ENCODE results near the gene MAP7D3.

- TF ChIP-seq POLR2A (IDR thresholded peaks at IDR 0.05; ENCODE audit: low read depth, low read length) = no peak
- no peak for TF ChIP-seq CREB1 (IDR thresholded peaks at IDR 0.05; ENCODE audit: low read depth)
- no peak for TF ChIP-seq RCOR1 (conservative IDR thresholded peaks at IDR 0.05; ENCODE audit: low read depth, low read length)
- no peak for TF ChIP-seq CTCF (IDR thresholded peaks at IDR 0.05 in 2 of 3, conservative IDR thresholded peaks at IDR 0.05 in 1 of 3; ENCODE audit: control insufficient read depth in 2 of 3, extremely low read depth in 1 of 3, insufficient read depth in 1 of 3, low read depth in 3 of 3, low read length in 3 of 3)
- no peak for TF ChIP-seq BMI1 (IDR thresholded peaks at IDR 0.05; ENCODE audit: borderline replicate concordance)
- no peak for TF ChIP-seq NRF1 (conservative IDR thresholded peaks at IDR 0.05; ENCODE audit: low read depth, low read length)
- no peak for TF ChIP-seq POLR2AphosphoS5 (IDR thresholded peaks at IDR 0.05; ENCODE audit: low read length)
- TF ChIP-seq CEBPB (IDR thresholded peaks at IDR 0.05; ENCODE audit: borderline replicate concordance in 1 of 2, low read depth in 2 of 2, low read length in 2 of 2) = no peak
- no peak for TF ChIP-seq TARDBP (IDR thresholded peaks at IDR 0.05; ENCODE audit: borderline replicate concordance)
- TF ChIP-seq ATF7 (IDR thresholded peaks at IDR 0.05; ENCODE audit: low read depth) = no peak
- no peak for TF ChIP-seq SUZ12 (IDR thresholded peaks at IDR 0.05; ENCODE audit: unreplicated experiment)
- no peak for TF ChIP-seq SMC3 (IDR thresholded peaks at IDR 0.05; ENCODE audit: borderline replicate concordance, low read length)
- TF ChIP-seq ZBTB11 (CRISPR knock-in tag; IDR thresholded peaks at IDR 0.05) = no peak
Observed at GRCh38 chrX:136195247-136195646, 56.0 kb downstream of the MAP7D3 start.

Measured in GM12878 (cell line).